CD4-positive, CD25-positive, alpha-beta regulatory T cell (primary cell): Measurements from ENCODE around the gene GRID2. TPM values are rescaled to one million over a fixed set of nuclear protein-coding genes. Genes with fewer than 3 reads are reported as not detected.

Source experiments
- ATAC-seq, 2 donors: fragments of 150-1000 bp; cut with Tn5 transposase; one replicate each; pipeline ENCODE4 v1.10.0; 2021; ENCODE audit warnings: low read depth in 2 of 2, moderate number of reproducible peaks in 2 of 2, moderate library complexity in 1 of 2
- DNase-seq, 3 donors: peaks; one replicate each; pipeline versions ENCODE4 v3.0.0 to v3.0.0-alpha.2; 2012 to 2022; ENCODE audit warnings: mixed read lengths in 1 of 3
- H3K27ac ChIP-seq: one replicate; pipeline ENCODE4 v1.7.0; 2013; ENCODE audit warnings: mild to moderate bottlenecking, low read length; ENCODE audit not compliant: insufficient read depth, poor library complexity, severe bottlenecking
- H3K27me3 ChIP-seq: one replicate; pipeline ENCODE4 v1.7.0; 2013; ENCODE audit warnings: low read length; ENCODE audit not compliant: control insufficient read depth, insufficient read depth
- H3K36me3 ChIP-seq: one replicate; pipeline ENCODE4 v1.7.0; 2013; ENCODE audit warnings: mild to moderate bottlenecking, low read length, moderate library complexity; ENCODE audit not compliant: control insufficient read depth, insufficient read depth
- H3K4me1 ChIP-seq: 2 replicates; pipeline ENCODE4 v1.7.0; 2013; ENCODE audit warnings: mild to moderate bottlenecking, low read length; ENCODE audit not compliant: insufficient read depth, control insufficient read depth, poor library complexity, severe bottlenecking
- H3K4me3 ChIP-seq: one replicate; pipeline ENCODE4 v1.7.0; 2013; ENCODE audit warnings: low read depth, mild to moderate bottlenecking, low read length, moderate library complexity
- H3K9me3 ChIP-seq, 2 experiments: 1 replicate in 1 of 2; 2 replicates in 1 of 2; pipeline ENCODE4 v1.7.0; 2013; ENCODE audit warnings: low read length in 2 of 2, mild to moderate bottlenecking in 1 of 2, moderate library complexity in 1 of 2; ENCODE audit not compliant: control insufficient read depth in 2 of 2
- H3K27ac Mint-ChIP-seq, 3 donors: one replicate each; pipeline ENCODE4 v1.8.0; 2020 to 2022; ENCODE audit warnings: mild to moderate bottlenecking in 3 of 3, mixed read lengths in 3 of 3, moderate library complexity in 2 of 3
- H3K27me3 Mint-ChIP-seq: one replicate; pipeline ENCODE4 v1.8.0; 2022; ENCODE audit warnings: mild to moderate bottlenecking, mixed read lengths
- H3K36me3 Mint-ChIP-seq: one replicate; pipeline ENCODE4 v1.8.0; 2020; ENCODE audit warnings: mixed read lengths
- H3K4me1 Mint-ChIP-seq, 4 donors: one replicate each; pipeline ENCODE4 v1.8.0; 2020 to 2022; ENCODE audit warnings: mixed read lengths in 4 of 4, mild to moderate bottlenecking in 1 of 4
- H3K4me3 Mint-ChIP-seq, 4 donors: one replicate each; pipeline ENCODE4 v1.8.0; 2020 to 2022; ENCODE audit warnings: mild to moderate bottlenecking in 4 of 4, mixed read lengths in 4 of 4, moderate library complexity in 3 of 4
- H3K9me3 Mint-ChIP-seq, 7 donors: one replicate each; pipeline ENCODE4 v1.8.0; 2020 to 2022; ENCODE audit warnings: mixed read lengths in 7 of 7, mild to moderate bottlenecking in 3 of 7, moderate library complexity in 2 of 7
- polyA plus RNA-seq, 4 donors: library from polyadenylated mRNA; unstranded; fragments of 300-500 nt; fragmentation: Illumina TruSeq; gene quantifications; one replicate each; pipeline ENCODE4 v1.2.3, GENCODE V29; 2021
- total RNA-seq: library from RNA; stranded (reverse); gene quantifications from one replicate; pipeline ENCODE4 v1.2.3, GENCODE V29; 2022

The GRID2 gene
- total and polyA plus RNA-seq, 5 donors from 2014 or later: not detected

DNA sequence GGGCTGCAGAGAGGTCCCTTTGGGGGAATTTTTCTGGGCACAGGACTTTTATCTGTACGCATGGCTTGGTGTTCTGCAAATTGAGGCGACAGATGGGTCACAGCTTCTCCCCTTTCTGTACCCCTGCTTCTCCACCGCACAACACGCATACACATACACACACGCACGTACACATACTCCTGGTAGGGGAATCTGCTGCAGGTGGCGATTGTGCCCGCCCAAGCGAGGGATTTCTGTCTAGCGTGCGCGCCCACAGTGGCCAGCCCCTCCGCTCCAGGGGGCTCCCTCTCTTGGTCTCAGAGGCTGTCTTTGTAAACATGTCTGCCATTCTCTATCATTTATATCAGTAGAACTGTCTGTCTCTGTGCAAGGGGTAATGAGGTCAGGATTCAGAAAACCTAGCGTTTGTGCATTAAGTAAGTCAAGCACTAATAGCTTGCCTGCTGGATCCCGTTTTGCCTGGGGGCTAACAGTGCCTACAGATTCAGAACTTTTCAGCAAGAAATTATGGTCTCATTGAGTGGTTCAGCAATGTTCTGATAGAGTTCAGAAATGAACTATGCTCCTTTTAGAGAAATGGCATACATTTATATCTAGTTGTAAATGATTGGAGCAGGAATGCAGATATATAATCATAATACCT is 2.2 kb downstream of the GRID2 start:
- Mint-ChIP-seq H3K4me1 (no peaks in the 10 kb centered on the region), H3K36me3 (no peaks in the 10 kb centered on the region)
- H3K4me1 ChIP-seq: no peaks in the 10 kb centered on the region

DNA sequence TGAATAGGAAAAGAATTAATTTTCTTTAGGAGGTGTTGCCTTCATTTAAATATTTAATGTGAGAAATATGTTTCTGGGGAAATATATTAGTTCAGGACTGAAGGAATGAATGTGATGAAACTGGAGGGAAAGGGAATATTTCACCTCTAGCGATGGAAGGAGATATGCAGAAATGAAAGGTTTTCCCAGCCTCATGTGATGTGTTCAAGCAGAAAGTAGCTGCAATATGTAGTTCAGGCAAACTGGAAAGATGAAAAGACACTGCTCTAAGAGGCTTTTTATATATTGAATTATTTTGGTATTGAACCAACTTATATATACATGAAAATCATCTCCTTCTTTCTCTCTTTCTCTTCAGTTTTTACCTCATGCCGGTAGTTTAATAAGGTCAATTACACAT is 3.4 kb downstream of the GRID2 start:
- Histone ChIP-seq H3K4me1 (no peaks in the 10 kb centered on the region), H3K27me3 (peaks cover 2% of the 10 kb centered on the region), H3K9me3 (no peaks in the 10 kb centered on the region), H3K27ac (no peak overlapping the region), H3K4me3 (no peak overlapping the region), H3K36me3 (no peaks in the 10 kb centered on the region)
- ATAC-seq (no peak), DNase-seq (no peak)
- H3K4me3 Mint-ChIP-seq: no peak overlapping the region
- no peaks in the 10 kb centered on the region for H3K4me1 Mint-ChIP-seq
- H3K36me3 Mint-ChIP-seq: no peaks in the 10 kb centered on the region
- no peak overlapping the region for H3K27ac Mint-ChIP-seq
- peaks cover 0 to 6% (median 0%) of the 10 kb centered on the region in 7 donors for H3K9me3 Mint-ChIP-seq
- peaks cover 15% of the 10 kb centered on the region for H3K27me3 Mint-ChIP-seq

More for the DNA sequence above, 2.2 kb downstream of the GRID2 start:
- DNase-seq (no peak), ATAC-seq (no peak)
- H3K4me3 ChIP-seq: no peak overlapping the region
- peaks cover 15% of the 10 kb centered on the region for H3K27me3 Mint-ChIP-seq
- H3K36me3 ChIP-seq: no peaks in the 10 kb centered on the region
- H3K27me3 ChIP-seq: peaks cover 2% of the 10 kb centered on the region
- no peak overlapping the region for H3K27ac Mint-ChIP-seq
- H3K4me3 Mint-ChIP-seq: no peak overlapping the region
- peaks cover 0 to 6% (median 0%) of the 10 kb centered on the region in 7 donors for H3K9me3 Mint-ChIP-seq
- H3K27ac ChIP-seq: no peak overlapping the region
- no peaks in the 10 kb centered on the region for H3K9me3 ChIP-seq

- H3K9me3 Mint-ChIP-seq: peaks cover 0 to 6% (median 2%) of the 10 kb centered on the region in 7 donors
- Histone ChIP-seq H3K4me1 (no peaks in the 10 kb centered on the region), H3K36me3 (no peaks in the 10 kb centered on the region), H3K27ac (no peak overlapping the region), H3K27me3 (peaks cover 2% of the 10 kb centered on the region), H3K4me3 (no peak overlapping the region), H3K9me3 (no peaks in the 10 kb centered on the region)
- H3K4me1 Mint-ChIP-seq: no peaks in the 10 kb centered on the region
- H3K4me3 Mint-ChIP-seq: no peak overlapping the region
- ATAC-seq: no peak
- DNase-seq: no peak
- no peaks in the 10 kb centered on the region for H3K36me3 Mint-ChIP-seq
- peaks cover 15% of the 10 kb centered on the region for H3K27me3 Mint-ChIP-seq
- no peak overlapping the region for H3K27ac Mint-ChIP-seq
Measured at GRCh38 chr4:92307866-92308265, 4.1 kb downstream of the GRID2 start.

DNA sequence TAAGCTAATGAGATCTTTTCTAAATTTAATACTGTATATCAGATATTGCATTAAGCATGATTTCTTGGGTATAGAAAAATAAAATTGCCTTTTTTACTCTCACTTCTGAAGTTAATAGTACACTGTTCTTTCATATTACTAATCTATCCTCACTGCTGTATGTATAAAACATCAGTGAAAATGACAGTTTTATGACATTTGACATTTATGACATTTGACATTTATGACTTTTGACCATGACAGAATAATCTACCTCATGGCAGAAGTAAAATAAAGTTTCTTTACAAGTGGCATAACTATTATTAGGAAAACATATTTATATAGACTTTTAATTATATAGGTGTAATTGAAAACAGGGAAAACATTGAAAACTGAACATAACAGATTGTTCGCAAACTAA is 13.3 kb downstream of the GRID2 start:
- Mint-ChIP-seq H3K36me3 (no peaks in the 10 kb centered on the region), H3K4me3 (no peak overlapping the region), H3K9me3 (peaks cover 0 to 17% (median 4%) of the 10 kb centered on the region in 7 donors), H3K4me1 (no peaks in the 10 kb centered on the region), H3K27ac (no peak overlapping the region), H3K27me3 (no peaks in the 10 kb centered on the region)
- Histone ChIP-seq H3K27me3 (no peaks in the 10 kb centered on the region), H3K36me3 (no peaks in the 10 kb centered on the region), H3K9me3 (no peaks in the 10 kb centered on the region), H3K27ac (no peak overlapping the region), H3K4me1 (no peaks in the 10 kb centered on the region), H3K4me3 (no peak overlapping the region)
- DNase-seq: no peak
- ATAC-seq: no peak

DNA sequence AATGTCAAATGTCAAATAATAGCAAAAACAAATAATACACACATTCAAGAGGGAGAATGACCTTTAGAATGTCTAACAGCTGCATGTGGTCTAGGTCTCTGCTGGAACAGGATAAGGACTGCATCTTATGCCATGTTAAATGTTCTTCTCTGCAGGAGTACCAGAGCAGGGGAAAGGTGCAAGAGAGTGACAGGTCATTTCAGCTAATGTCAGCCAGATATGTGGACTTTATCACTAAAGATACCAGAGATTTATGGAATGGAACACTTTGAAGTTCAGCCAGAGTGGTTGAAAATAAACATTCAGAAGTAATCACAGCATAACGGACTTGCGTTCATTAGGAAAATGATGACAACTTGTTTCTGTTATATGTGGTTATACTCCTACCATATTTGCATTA is 24.3 kb downstream of the GRID2 start:
- no peak overlapping the region for H3K4me3 Mint-ChIP-seq
- H3K4me1 ChIP-seq: no peaks in the 10 kb centered on the region
- H3K27me3 ChIP-seq: no peaks in the 10 kb centered on the region
- H3K9me3 Mint-ChIP-seq: peaks cover 0 to 12% (median 2%) of the 10 kb centered on the region in 7 donors
- no peaks in the 10 kb centered on the region for H3K4me1 Mint-ChIP-seq
- no peak overlapping the region for H3K27ac ChIP-seq
- ATAC-seq (no peak), DNase-seq (no peak)
- no peaks in the 10 kb centered on the region for H3K27me3 Mint-ChIP-seq
- H3K27ac Mint-ChIP-seq: no peak overlapping the region
- no peaks in the 10 kb centered on the region for H3K36me3 Mint-ChIP-seq
- no peaks in the 10 kb centered on the region for H3K36me3 ChIP-seq
- H3K4me3 ChIP-seq: no peak overlapping the region
- H3K9me3 ChIP-seq: no peaks in the 10 kb centered on the region

DNA sequence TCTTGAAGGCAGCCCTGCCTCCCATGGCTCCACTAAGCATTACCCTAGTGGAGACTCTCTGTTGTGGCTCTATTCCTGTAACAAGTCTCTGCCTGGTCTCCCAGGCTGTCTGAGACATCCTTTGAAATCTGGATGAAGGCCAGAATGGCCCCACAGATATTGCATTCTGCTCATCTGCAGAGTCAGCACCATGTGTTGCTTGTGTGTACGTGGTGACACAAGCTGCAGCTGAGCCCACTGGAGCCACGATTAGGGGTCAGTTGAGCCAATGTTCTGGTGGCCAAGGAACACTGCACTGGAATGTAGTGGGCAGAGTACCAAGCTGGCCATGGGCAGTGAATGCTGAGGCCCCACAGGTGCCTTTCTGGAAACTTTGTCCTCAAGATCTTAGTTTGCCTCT is 29.2 kb downstream of the GRID2 start:
- peaks cover 0 to 14% (median 1%) of the 10 kb centered on the region in 7 donors for H3K9me3 Mint-ChIP-seq
- ATAC-seq (no peak), DNase-seq (no peak)
- no peaks in the 10 kb centered on the region for H3K27me3 Mint-ChIP-seq
- no peak overlapping the region for H3K27ac ChIP-seq
- H3K9me3 ChIP-seq: no peaks in the 10 kb centered on the region
- no peaks in the 10 kb centered on the region for H3K36me3 ChIP-seq
- H3K36me3 Mint-ChIP-seq: no peaks in the 10 kb centered on the region
- H3K4me3 Mint-ChIP-seq: no peak overlapping the region
- no peaks in the 10 kb centered on the region for H3K4me1 ChIP-seq
- no peaks in the 10 kb centered on the region for H3K4me1 Mint-ChIP-seq
- H3K27me3 ChIP-seq: no peaks in the 10 kb centered on the region
- no peak overlapping the region for H3K27ac Mint-ChIP-seq
- H3K4me3 ChIP-seq: no peak overlapping the region

DNA sequence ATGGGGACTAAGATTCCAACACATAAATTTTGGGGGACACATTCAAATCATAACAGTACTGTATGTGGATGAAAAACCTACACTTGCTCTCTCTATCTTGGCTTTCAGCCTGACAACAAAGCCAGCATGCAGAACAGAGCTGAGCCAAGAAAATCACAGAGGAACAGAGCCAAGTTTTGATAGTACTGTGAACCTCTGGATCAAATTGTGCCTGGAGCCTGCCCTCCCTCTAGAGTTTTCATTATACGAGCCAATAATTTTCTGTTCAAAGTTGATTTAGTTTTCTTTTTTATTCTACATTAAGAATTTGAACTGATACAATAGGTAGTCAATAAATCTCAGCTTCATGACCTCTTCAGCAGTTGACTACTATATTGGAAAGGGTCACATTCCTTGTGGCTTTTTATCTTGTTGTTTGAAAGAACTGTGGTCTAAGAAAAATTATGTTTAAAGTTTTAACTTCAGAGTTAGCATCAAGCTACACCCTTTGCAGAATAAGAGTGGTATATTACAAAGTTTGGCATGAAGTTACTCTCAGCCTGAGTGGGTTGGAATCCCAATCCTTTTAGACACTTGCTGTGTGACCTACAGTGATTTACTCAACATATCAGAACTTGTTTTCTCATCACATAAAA is 31.1 kb downstream of the GRID2 start:
- no peaks in the 10 kb centered on the region for H3K36me3 ChIP-seq
- Mint-ChIP-seq H3K27ac (no peak overlapping the region), H3K27me3 (no peaks in the 10 kb centered on the region), H3K9me3 (peaks cover 0 to 14% (median 1%) of the 10 kb centered on the region in 7 donors), H3K4me3 (no peak overlapping the region), H3K36me3 (no peaks in the 10 kb centered on the region), H3K4me1 (no peaks in the 10 kb centered on the region)
- DNase-seq: no peak
- no peak overlapping the region for H3K4me3 ChIP-seq
- ATAC-seq: no peak
- no peaks in the 10 kb centered on the region for H3K9me3 ChIP-seq
- H3K27ac ChIP-seq: no peak overlapping the region
- no peaks in the 10 kb centered on the region for H3K4me1 ChIP-seq
- no peaks in the 10 kb centered on the region for H3K27me3 ChIP-seq

DNA sequence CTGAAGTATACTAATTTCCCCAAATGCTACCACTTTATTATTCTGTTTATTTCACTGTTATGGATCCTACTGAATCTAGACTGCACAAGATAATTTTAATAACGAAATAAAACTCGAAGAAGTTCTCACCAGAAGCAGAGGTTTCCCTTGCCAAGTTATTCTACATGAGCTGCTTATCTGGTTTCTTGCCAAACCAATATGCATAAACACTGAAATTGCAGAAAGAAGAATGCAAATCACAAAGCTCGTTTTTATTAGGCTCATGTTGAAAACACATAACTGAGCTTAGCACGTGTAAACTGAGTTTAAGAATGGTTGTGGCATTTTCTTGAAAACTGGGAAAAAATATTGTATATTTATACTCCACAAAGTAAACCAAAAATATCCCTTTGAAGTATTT is 35.9 kb downstream of the GRID2 start:
- Mint-ChIP-seq H3K4me3 (no peak overlapping the region), H3K27me3 (no peaks in the 10 kb centered on the region), H3K4me1 (no peaks in the 10 kb centered on the region), H3K36me3 (no peaks in the 10 kb centered on the region), H3K27ac (no peak overlapping the region), H3K9me3 (peaks cover 0 to 10% (median 1%) of the 10 kb centered on the region in 7 donors)
- Histone ChIP-seq H3K9me3 (no peaks in the 10 kb centered on the region), H3K4me1 (no peaks in the 10 kb centered on the region), H3K27me3 (no peaks in the 10 kb centered on the region), H3K4me3 (no peak overlapping the region), H3K27ac (no peak overlapping the region), H3K36me3 (no peaks in the 10 kb centered on the region)
- no peak for DNase-seq
- no peak for ATAC-seq
